Ishikawa (cell line): ENCODE measurements around the gene KHSRP.

Experiments used
- CEBPB ChIP-seq: IDR thresholded peaks from 2 replicates; pipeline ENCODE4 v1.6.1; 2012
- EP300 ChIP-seq: IDR thresholded peaks from 2 replicates; pipeline ENCODE4 v1.6.1; 2012; ENCODE audit warnings: borderline replicate concordance
- TCF12 ChIP-seq: IDR thresholded peaks from 2 replicates; pipeline ENCODE4 v1.6.1; 2012; ENCODE audit warnings: low read depth
- TEAD4 ChIP-seq: IDR thresholded peaks from 2 replicates; pipeline ENCODE4 v1.6.1; 2012

- no peak for TF ChIP-seq TCF12
- no peak for TF ChIP-seq EP300
- TF ChIP-seq CEBPB = no peak
- TF ChIP-seq TEAD4 = no peak
Measured at GRCh38 chr19:6409346-6409745, 15.3 kb downstream of the KHSRP start.
